Upper lobe of left lung (tissue), 4 donors: ENCODE measurements around the gene ASH1L.
A peak's percentile ranks its signal among the peaks of the same experiment; 100 is the strongest.

Experiments
- EP300 ChIP-seq, 4 donors: sonication (generic); formaldehyde crosslinking; IDR thresholded peaks; one replicate each; pipeline ENCODE4 v1.5.1; 2017; ENCODE audit warnings: antibody characterized with exemption in 4 of 4, control low read depth in 2 of 4
- POLR2A ChIP-seq, 4 donors: fragments of 450-650 bp; IDR thresholded peaks; one replicate each; pipeline ENCODE4 v1.5.1; 2016 to 2017; ENCODE audit warnings: antibody characterized with exemption in 4 of 4, mild to moderate bottlenecking in 2 of 4
- POLR2AphosphoS5 ChIP-seq, 2 donors: sonication (generic); formaldehyde crosslinking; IDR thresholded peaks; one replicate each; pipeline ENCODE4 v1.5.1; 2017; ENCODE audit warnings: antibody characterized with exemption in 2 of 2
- TF ChIP-seq, protein P1 (sequence below), 6 experiments: fragments of 450-650 bp in 4 of 6; fragments of 200-600 bp in 2 of 6; sonication (generic) in 2 of 6; IDR thresholded peaks; one replicate each; pipeline ENCODE4 v1.5.1; 2016 to 2019; ENCODE audit warnings: antibody characterized with exemption in 6 of 6

DNA sequence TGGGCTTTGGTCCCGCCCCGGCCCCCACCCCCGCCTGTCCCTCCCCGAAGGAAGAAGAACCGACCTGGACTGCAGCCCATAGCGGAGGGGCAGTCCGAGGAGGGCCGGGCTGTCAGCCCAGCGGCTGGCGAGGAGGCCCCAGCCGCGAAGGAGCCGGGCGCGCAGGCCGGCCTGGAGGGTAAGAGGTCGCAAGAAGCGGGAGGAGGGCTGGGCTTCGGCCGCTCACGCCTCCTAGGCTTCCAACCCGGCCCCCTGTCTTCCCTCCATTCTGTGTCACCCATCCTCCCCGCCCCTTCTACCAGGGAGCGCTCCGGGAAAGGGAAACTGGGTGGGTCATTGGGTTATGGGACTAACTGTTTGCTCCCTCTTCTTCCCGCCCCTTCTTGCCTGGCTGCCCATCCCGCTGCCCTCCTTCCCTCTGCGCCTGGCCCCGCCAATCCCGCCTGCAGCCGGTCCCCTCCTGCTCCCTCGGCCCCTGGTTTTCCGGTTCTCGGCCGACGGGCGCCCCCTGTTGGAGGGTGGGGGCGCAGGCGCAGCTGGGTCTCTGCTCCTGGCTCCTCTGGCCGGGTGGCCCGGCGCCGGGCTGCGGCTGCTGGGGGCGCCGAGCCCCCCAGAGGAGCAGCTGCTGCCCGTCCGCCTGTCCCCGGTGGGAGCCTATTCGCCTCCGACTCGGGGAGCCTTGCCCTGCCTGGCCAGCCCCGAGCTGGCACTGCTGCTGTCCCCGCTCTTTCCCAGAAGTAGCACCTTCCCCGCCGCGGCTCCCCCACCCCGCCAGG lies 239.5 kb downstream of the ASH1L start:
- TF ChIP-seq EP300 (IDR thresholded peaks at IDR 0.05) (no peak), POLR2A (IDR thresholded peaks at IDR 0.05) (peak in 3 of 4 donors; percentile 22 to 39 (median 36)), POLR2AphosphoS5 (IDR thresholded peaks at IDR 0.05) (peak; percentile 65 to 80)
- TF ChIP-seq, protein P1, sequence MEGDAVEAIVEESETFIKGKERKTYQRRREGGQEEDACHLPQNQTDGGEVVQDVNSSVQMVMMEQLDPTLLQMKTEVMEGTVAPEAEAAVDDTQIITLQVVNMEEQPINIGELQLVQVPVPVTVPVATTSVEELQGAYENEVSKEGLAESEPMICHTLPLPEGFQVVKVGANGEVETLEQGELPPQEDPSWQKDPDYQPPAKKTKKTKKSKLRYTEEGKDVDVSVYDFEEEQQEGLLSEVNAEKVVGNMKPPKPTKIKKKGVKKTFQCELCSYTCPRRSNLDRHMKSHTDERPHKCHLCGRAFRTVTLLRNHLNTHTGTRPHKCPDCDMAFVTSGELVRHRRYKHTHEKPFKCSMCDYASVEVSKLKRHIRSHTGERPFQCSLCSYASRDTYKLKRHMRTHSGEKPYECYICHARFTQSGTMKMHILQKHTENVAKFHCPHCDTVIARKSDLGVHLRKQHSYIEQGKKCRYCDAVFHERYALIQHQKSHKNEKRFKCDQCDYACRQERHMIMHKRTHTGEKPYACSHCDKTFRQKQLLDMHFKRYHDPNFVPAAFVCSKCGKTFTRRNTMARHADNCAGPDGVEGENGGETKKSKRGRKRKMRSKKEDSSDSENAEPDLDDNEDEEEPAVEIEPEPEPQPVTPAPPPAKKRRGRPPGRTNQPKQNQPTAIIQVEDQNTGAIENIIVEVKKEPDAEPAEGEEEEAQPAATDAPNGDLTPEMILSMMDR (IDR thresholded peaks at IDR 0.05), result peak; percentile 98 to 100 (median 98)
